OCI-LY7 (cell line): ENCODE data around the gene CLTB. TPM values are rescaled to one million over a fixed set of nuclear protein-coding genes. Genes with fewer than 3 reads are reported as not detected.

Experiments
- BruUV-seq: library from RNA; stranded (reverse); fragments of 400-500 nt; replicated peaks from 2 replicates; lab custom pipeline; 2021; lab: Mats Ljungman, UMichigan
- CTCF ChIA-PET: fragments of 300-600 bp; sonication (Branson Sonifier 250); formaldehyde crosslinking; loops from one replicate; lab custom pipeline; 2022; ENCODE audit warnings: antibody characterized with exemption; ENCODE audit not compliant: unreplicated experiment; lab: Charles Lee
- POLR2A ChIA-PET: fragments of 300-600 bp; sonication (Branson Sonifier 250); formaldehyde crosslinking; loops from one replicate; lab custom pipeline; 2022; ENCODE audit warnings: antibody characterized with exemption; lab: Charles Lee
- DNase-seq: peaks from one replicate; pipeline ENCODE4 v3.0.0-alpha.2; 2015; ENCODE audit warnings: low spot score
- H2AFZ ChIP-seq: fragments of 200-600 bp; sonication (generic), shearing (Covaris generic); 2 replicates; pipeline ENCODE4 v1.6.1; 2014; ENCODE audit warnings: mild to moderate bottlenecking, antibody characterized with exemption, low read length, moderate library complexity
- H3K27ac ChIP-seq: fragments of 200-600 bp; sonication (generic); 2 replicates; pipeline ENCODE4 v1.5.1; 2014; ENCODE audit warnings: mixed run types, low read depth, mild to moderate bottlenecking, moderate library complexity, low read length, inconsistent platforms; ENCODE audit not compliant: poor library complexity, severe bottlenecking
- H3K36me3 ChIP-seq: fragments of 200-600 bp; sonication (generic); 2 replicates; pipeline ENCODE4 v1.6.1; 2014; ENCODE audit warnings: mild to moderate bottlenecking, antibody characterized with exemption, low read length, moderate library complexity, mixed read lengths; ENCODE audit not compliant: insufficient read depth
- H3K4me1 ChIP-seq: fragments of 200-600 bp; sonication (generic); 2 replicates; pipeline ENCODE4 v1.5.1; 2014; ENCODE audit warnings: mild to moderate bottlenecking, low read length; ENCODE audit not compliant: insufficient read depth, poor library complexity, severe bottlenecking
- H3K4me2 ChIP-seq: fragments of 200-600 bp; sonication (generic); 2 replicates; pipeline ENCODE4 v1.6.1; 2014; ENCODE audit warnings: mild to moderate bottlenecking, low read length
- H3K4me3 ChIP-seq: fragments of 200-600 bp; sonication (generic); 2 replicates; pipeline ENCODE4 v1.5.1; 2014; ENCODE audit warnings: mild to moderate bottlenecking, low read depth, low read length; ENCODE audit not compliant: poor library complexity, severe bottlenecking
- H3K79me2 ChIP-seq: fragments of 200-600 bp; sonication (generic); 2 replicates; pipeline ENCODE4 v1.6.1; 2016; ENCODE audit warnings: low read depth, mild to moderate bottlenecking, low read length, moderate library complexity, mixed read lengths; ENCODE audit not compliant: insufficient read depth
- H3K9me2 ChIP-seq: fragments of 200-600 bp; sonication (generic); 2 replicates; pipeline ENCODE4 v1.6.1; 2016; ENCODE audit warnings: mild to moderate bottlenecking, low read length, mixed read lengths; ENCODE audit not compliant: insufficient read depth
- H3K9me3 ChIP-seq: fragments of 200-600 bp; sonication (generic); 2 replicates; pipeline ENCODE4 v1.6.1; 2014; ENCODE audit warnings: mild to moderate bottlenecking, mixed run types, low read length, mixed read lengths
- H4K20me1 ChIP-seq: fragments of 200-600 bp; sonication (generic); 2 replicates; pipeline ENCODE4 v1.6.1; 2014; ENCODE audit warnings: mild to moderate bottlenecking, antibody characterized with exemption, low read length, moderate library complexity, mixed read lengths; ENCODE audit not compliant: insufficient read depth
- EZH2phosphoT487 ChIP-seq: fragments of 200-600 bp; sonication (generic); IDR thresholded peaks from 2 replicates; pipeline ENCODE4 v1.6.1; 2018; ENCODE audit warnings: low read depth, borderline replicate concordance, mild to moderate bottlenecking, mixed run types, antibody characterized with exemption, low read length, moderate library complexity, mixed read lengths
- intact Hi-C: fragments of 100-400 bp; cut with micrococcal nuclease; formaldehyde crosslinking; loops from one replicate; pipeline ENCODE4 v1.10.0; 2022; ENCODE audit not compliant: unreplicated experiment
- total RNA-seq, 2 experiments: library from RNA; depleted of rRNA in 1 of 2; stranded (reverse); fragments of >200 nt in 1 of 2; shearing (Covaris generic) in 1 of 2; gene quantifications; 2 replicates each; pipeline ENCODE4 v1.2.3, GENCODE V29; 2014 to 2022
- TF ChIP-seq, protein P1 (sequence below): fragments of 200-600 bp; sonication (generic); conservative IDR thresholded peaks from 2 replicates; pipeline ENCODE4 v1.5.1; 2014; ENCODE audit warnings: mild to moderate bottlenecking, antibody characterized with exemption, low read length, moderate library complexity, mixed read lengths

Gene CLTB
- total RNA-seq, 2 experiments from 2014 or later, result 53.0 to 53.4 TPM

DNA sequence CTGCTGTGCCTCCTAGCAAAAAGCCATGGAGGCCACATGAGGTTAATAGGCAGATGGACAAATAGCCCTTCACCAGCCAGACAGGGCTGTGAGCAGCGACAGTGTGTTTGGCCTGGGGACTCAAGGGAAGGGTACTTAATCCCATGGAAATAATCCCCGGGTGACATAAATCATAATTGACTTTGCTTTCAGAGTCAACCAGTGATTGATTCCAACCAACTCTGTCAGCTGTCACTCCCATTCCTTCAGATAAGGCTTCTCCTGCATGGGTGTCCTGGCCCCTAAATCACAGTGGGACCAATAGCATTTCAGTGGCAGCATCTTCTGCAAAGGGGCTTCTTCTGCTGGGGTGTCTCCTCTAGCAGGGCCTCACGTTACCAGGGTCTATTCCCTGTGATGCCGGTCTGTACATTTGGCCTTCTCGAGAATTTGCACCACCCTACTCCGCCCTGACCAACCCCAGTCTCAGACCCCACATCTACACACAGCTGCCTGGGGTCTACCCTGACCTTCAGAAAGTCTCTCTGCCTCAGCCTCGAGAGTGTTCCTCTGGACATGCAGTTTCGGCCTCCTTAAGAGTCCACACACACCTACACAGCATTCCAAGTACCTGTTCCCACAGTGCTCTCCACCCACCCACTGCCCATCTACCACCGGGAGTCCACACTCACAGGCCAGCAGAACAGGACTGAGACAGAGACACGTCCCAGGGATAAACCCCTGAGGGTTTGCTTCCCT, 3.7 kb downstream of the CLTB start:
- ChIA-PET CTCF (no interaction called here), POLR2A (no interaction called here)
- H3K4me2 ChIP-seq, result no peak overlapping the region
- H3K9me3 ChIP-seq, result no peaks in the 10 kb centered on the region
- intact Hi-C loops, result no loop called here
- H3K4me1 ChIP-seq, result peaks cover 25% of the 10 kb centered on the region
- no peaks in the 10 kb centered on the region for H4K20me1 ChIP-seq
- H3K9me2 ChIP-seq, result no peaks in the 10 kb centered on the region
- H3K79me2 ChIP-seq, result peaks cover 11% of the 10 kb centered on the region; the same call in 1 of the 2 replicates
- H2AFZ ChIP-seq, result no peak overlapping the region
- no TSS peak for BruUV-seq
- DNase-seq, result no peak
- H3K27ac ChIP-seq, result no peak overlapping the region
- H3K36me3 ChIP-seq, result peaks cover 19% of the 10 kb centered on the region; the same call in 1 of the 2 replicates
- TF ChIP-seq, protein P1, sequence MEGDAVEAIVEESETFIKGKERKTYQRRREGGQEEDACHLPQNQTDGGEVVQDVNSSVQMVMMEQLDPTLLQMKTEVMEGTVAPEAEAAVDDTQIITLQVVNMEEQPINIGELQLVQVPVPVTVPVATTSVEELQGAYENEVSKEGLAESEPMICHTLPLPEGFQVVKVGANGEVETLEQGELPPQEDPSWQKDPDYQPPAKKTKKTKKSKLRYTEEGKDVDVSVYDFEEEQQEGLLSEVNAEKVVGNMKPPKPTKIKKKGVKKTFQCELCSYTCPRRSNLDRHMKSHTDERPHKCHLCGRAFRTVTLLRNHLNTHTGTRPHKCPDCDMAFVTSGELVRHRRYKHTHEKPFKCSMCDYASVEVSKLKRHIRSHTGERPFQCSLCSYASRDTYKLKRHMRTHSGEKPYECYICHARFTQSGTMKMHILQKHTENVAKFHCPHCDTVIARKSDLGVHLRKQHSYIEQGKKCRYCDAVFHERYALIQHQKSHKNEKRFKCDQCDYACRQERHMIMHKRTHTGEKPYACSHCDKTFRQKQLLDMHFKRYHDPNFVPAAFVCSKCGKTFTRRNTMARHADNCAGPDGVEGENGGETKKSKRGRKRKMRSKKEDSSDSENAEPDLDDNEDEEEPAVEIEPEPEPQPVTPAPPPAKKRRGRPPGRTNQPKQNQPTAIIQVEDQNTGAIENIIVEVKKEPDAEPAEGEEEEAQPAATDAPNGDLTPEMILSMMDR, result no peak
- no peak for TF ChIP-seq EZH2phosphoT487
- no peak overlapping the region for H3K4me3 ChIP-seq

DNA sequence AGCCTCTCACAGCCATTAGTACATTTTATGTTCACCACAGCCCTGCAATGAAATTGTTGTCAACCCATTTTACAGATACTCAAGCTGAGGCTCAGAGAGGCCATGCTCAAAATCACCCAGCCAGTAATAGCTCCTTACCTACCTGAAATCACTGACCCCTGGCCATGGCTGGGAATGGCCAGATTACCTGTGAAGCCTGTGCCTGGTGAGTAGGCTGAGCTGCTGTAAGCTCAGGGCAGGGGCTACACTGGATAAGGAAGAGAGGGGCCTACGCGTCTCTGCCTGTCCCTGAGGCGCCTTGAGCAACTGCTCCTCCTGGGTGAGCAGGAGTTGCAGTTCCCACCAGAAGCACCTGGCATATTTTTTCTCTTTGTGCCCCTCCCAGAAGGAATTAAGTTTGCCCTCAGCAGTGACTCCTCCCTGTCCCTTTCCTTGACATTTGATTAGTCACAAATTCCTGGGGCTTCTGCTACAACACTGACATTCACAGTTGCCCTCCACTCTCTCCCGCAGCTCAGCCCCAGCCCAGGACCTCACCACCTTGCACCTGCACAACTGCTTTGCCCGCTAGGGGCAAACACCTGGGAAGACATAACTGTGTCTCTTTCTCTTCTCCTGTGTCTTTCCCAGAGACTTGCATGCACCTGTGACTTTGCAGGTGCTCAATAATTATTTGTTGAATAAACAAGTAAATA, 5.7 kb downstream of the CLTB start:
- TF ChIP-seq EZH2phosphoT487, result no peak
- TF ChIP-seq, protein P1, result peak; percentile 60
- peaks cover 22% of the 10 kb centered on the region; the same call in 1 of the 2 replicates for H3K36me3 ChIP-seq
- ChIA-PET POLR2A (no interaction called here), CTCF (no interaction called here)
- H3K9me3 ChIP-seq, result no peaks in the 10 kb centered on the region
- H3K4me3 ChIP-seq, result no peak overlapping the region
- H4K20me1 ChIP-seq, result no peaks in the 10 kb centered on the region
- H3K79me2 ChIP-seq, result peaks cover 8% of the 10 kb centered on the region; the same call in 1 of the 2 replicates
- no peak overlapping the region for H3K4me2 ChIP-seq
- intact Hi-C loops, result no loop called here
- peaks cover 16% of the 10 kb centered on the region for H3K4me1 ChIP-seq
- BruUV-seq, result no TSS peak
- H3K9me2 ChIP-seq, result no peaks in the 10 kb centered on the region
- no peak overlapping the region for H2AFZ ChIP-seq
- no peak for DNase-seq
- H3K27ac ChIP-seq, result no peak overlapping the region
